ENCODE results near the gene MMP8. TPM values are rescaled to one million over a fixed set of nuclear protein-coding genes. Genes with fewer than 3 reads are reported as not detected.

The MMP8 gene
- total RNA-seq, 1 donor from 2014 or later, result not detected

DNA sequence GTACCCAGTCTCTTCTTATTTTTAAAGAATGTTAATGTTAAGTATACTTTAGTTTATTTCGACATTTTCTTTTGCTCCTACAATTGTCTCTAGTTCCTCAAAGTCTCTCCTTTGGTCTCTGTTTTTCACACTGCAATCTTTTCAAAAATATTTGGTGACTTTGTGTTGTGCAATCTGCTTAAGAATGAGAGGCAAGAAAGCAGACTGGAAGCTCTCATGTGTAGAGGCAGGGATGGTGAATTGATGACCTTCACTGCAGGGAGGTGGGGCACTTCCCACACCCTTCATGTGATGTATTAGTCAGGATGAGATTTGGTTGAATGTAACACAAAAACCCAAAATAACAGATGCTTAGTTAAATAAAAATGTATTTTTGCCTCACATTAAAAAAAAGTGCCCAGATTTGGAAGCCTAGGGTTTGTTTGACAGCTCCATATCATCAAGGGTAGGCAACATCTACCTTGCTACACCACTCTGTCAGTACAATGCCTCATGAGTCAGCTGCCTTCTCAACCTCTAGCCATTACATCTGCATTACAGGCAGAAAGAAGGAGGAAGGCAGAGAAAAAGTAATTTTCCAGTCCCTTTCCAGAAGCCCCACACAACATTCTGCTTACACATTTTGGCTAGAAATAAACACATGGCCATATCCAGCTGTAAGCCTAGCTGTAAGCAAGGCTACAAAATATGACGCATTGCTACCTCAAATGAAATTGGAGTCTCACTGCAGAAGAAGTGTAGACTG lies 15.4 kb downstream of the MMP8 start:
- H3K27me3 Mint-ChIP-seq (ENCODE audit: unreplicated experiment), result no peaks in the 10 kb centered on the region
- H3K27ac Mint-ChIP-seq (ENCODE audit: unreplicated experiment), result no peak overlapping the region
- H3K36me3 Mint-ChIP-seq (ENCODE audit: low read depth, unreplicated experiment), result no peaks in the 10 kb centered on the region
- H3K4me1 Mint-ChIP-seq (ENCODE audit: unreplicated experiment), result peaks cover 9% of the 10 kb centered on the region
- no peaks in the 10 kb centered on the region for H3K9me3 Mint-ChIP-seq (ENCODE audit: unreplicated experiment)
- no peak for DNase-seq (ENCODE audit: low spot score)
- TF ChIP-seq, protein P1, sequence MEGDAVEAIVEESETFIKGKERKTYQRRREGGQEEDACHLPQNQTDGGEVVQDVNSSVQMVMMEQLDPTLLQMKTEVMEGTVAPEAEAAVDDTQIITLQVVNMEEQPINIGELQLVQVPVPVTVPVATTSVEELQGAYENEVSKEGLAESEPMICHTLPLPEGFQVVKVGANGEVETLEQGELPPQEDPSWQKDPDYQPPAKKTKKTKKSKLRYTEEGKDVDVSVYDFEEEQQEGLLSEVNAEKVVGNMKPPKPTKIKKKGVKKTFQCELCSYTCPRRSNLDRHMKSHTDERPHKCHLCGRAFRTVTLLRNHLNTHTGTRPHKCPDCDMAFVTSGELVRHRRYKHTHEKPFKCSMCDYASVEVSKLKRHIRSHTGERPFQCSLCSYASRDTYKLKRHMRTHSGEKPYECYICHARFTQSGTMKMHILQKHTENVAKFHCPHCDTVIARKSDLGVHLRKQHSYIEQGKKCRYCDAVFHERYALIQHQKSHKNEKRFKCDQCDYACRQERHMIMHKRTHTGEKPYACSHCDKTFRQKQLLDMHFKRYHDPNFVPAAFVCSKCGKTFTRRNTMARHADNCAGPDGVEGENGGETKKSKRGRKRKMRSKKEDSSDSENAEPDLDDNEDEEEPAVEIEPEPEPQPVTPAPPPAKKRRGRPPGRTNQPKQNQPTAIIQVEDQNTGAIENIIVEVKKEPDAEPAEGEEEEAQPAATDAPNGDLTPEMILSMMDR (IDR thresholded peaks at IDR 0.05; ENCODE audit: unreplicated experiment), result no peak
- H3K4me3 Mint-ChIP-seq (ENCODE audit: unreplicated experiment), result no peak overlapping the region

DNA sequence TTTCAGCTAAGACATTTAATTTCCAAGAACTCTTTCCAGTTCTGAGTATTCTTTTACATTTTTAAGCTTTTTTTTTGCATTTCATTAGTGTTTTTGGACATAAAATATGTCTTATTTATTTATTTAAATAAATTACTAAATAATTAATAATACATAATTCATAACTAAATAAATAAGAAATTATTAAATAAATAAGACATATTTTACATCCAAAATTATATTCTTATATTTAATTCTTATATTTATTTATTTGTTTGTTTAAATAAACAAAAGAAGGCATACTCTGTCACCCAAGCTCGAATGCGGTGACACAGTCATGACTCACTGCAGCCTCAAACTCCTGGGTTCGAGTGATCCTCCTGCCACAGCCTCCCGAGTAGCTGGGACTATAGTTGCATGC lies 16.1 kb downstream of the MMP8 start:
- Mint-ChIP-seq H3K4me1 (ENCODE audit: unreplicated experiment) (peaks cover 9% of the 10 kb centered on the region), H3K27ac (ENCODE audit: unreplicated experiment) (no peak overlapping the region), H3K27me3 (ENCODE audit: unreplicated experiment) (no peaks in the 10 kb centered on the region), H3K4me3 (ENCODE audit: unreplicated experiment) (no peak overlapping the region), H3K36me3 (ENCODE audit: low read depth, unreplicated experiment) (no peaks in the 10 kb centered on the region), H3K9me3 (ENCODE audit: unreplicated experiment) (no peaks in the 10 kb centered on the region)
- TF ChIP-seq, protein P1 (IDR thresholded peaks at IDR 0.05; ENCODE audit: unreplicated experiment), result no peak
- no peak for DNase-seq (ENCODE audit: low spot score)

DNA sequence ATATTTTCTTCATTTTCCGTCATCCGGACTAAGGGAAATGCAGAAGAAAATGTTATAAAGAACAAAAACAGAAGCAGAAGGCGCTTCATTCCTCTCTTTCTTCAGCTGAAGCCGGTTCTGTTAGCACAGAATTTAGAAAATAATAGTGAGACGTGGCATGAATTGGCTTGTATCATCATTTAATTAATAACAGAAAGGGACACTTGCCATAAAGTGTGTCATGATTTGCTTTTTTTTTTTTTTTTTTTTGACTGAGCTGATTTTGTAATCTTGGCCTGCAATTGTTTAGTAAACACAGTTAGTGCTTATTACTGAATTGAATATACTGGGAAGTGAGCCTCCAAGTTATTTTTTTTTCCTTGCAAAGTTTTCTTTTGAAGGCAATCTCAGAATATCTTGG lies 19.1 kb downstream of the MMP8 start, which contains the start of gene MMP27:
TSS of gene MMP27 (minus strand) at position 144 of the 400 bp plus-strand sequence. CDS start at position 89, 55 bp downstream.
- no peaks in the 10 kb centered on the region for H3K9me3 Mint-ChIP-seq (ENCODE audit: unreplicated experiment)
- H3K27ac Mint-ChIP-seq (ENCODE audit: unreplicated experiment), result no peak within 1 kb of the TSS
- H3K27me3 Mint-ChIP-seq (ENCODE audit: unreplicated experiment), result no peaks in the 10 kb centered on the region
- H3K36me3 Mint-ChIP-seq (ENCODE audit: low read depth, unreplicated experiment), result no peaks in the 10 kb centered on the region
- DNase-seq (ENCODE audit: low spot score), result no peak
- H3K4me1 Mint-ChIP-seq (ENCODE audit: unreplicated experiment), result peaks cover 9% of the 10 kb centered on the region
- TF ChIP-seq, protein P1 (IDR thresholded peaks at IDR 0.05; ENCODE audit: unreplicated experiment), result no peak
- H3K4me3 Mint-ChIP-seq (ENCODE audit: unreplicated experiment), result no peak within 1 kb of the TSS

DNA sequence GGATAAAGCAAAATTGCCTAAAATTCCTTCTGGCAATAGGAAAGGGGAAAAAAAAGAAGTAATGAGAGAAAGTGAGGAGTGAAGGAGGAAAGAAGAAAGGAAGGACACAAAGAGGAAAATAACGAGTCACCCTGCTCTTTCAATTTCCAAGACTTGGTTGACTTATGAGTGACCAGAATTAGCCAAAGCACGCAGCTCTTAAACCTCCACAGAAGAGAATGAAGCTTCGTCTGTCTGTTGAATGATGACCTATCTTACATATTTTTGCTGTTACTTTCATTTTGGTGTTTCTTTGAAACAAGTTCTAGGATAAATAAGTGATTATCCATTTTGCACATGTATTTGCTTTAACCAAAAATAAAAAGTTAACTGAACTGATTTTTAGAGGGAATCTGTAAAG lies 19.9 kb downstream of the MMP8 start:
- Mint-ChIP-seq H3K9me3 (ENCODE audit: unreplicated experiment) (no peaks in the 10 kb centered on the region), H3K4me3 (ENCODE audit: unreplicated experiment) (no peak overlapping the region), H3K4me1 (ENCODE audit: unreplicated experiment) (peaks cover 9% of the 10 kb centered on the region), H3K27ac (ENCODE audit: unreplicated experiment) (no peak overlapping the region), H3K27me3 (ENCODE audit: unreplicated experiment) (no peaks in the 10 kb centered on the region), H3K36me3 (ENCODE audit: low read depth, unreplicated experiment) (no peaks in the 10 kb centered on the region)
- DNase-seq (ENCODE audit: low spot score), result no peak
- TF ChIP-seq, protein P1 (IDR thresholded peaks at IDR 0.05; ENCODE audit: unreplicated experiment), result no peak

DNA sequence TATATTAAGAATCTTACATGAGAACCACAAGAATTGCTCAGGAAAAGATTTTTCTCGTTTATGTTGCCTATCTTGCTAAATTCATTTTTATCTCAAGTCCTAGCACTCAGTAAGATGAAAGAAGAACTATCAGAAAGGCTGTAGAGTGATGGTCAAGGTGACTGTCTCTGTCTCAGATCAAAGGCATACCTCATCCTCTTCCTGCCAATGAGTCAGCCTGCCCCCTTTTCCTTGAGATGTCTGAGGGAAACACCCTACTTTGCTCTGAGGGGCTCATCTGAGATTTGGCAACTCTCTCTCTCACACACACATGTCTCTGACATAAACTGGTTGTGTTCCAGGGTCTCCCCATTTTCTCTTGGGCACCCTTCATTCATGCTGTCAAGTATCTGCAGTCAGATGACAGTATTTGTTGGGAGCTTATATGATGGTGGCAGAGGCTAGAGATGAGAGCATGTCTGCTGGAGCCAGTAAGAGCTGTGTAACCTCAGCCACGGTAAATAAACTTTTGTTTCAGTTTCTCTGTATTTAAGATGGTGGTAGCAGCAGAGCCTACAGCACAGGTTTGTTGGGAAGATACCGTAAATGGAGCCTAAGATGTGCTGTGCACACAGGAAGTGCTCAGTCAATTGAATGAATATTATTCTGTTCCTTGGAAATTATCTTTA lies 20.8 kb downstream of the MMP8 start:
- H3K4me1 Mint-ChIP-seq (ENCODE audit: unreplicated experiment), result peaks cover 9% of the 10 kb centered on the region
- H3K27ac Mint-ChIP-seq (ENCODE audit: unreplicated experiment), result no peak overlapping the region
- no peaks in the 10 kb centered on the region for H3K9me3 Mint-ChIP-seq (ENCODE audit: unreplicated experiment)
- TF ChIP-seq, protein P1 (IDR thresholded peaks at IDR 0.05; ENCODE audit: unreplicated experiment), result no peak
- no peak for DNase-seq (ENCODE audit: low spot score)
- no peaks in the 10 kb centered on the region for H3K27me3 Mint-ChIP-seq (ENCODE audit: unreplicated experiment)
- H3K36me3 Mint-ChIP-seq (ENCODE audit: low read depth, unreplicated experiment), result no peaks in the 10 kb centered on the region
- no peak overlapping the region for H3K4me3 Mint-ChIP-seq (ENCODE audit: unreplicated experiment)
